Calu3 (cell line): Measurements from ENCODE around the gene AP2S1. TPM values are rescaled to one million over a fixed set of nuclear protein-coding genes. Genes with fewer than 3 reads are reported as not detected.
"Not testable (repeated sequence)": the region's sequence is repeated elsewhere in the genome, so short reads cannot be mapped to it uniquely, and the experiment has no call there.

ENCODE experiments used
- BruUV-seq: library from RNA; stranded (reverse); fragments of 400-500 nt; replicated peaks from 2 replicates; lab custom pipeline; 2021; lab: Mats Ljungman, UMichigan
- CTCF ChIA-PET: fragments of 300-600 bp; sonication (Branson Sonifier 250); formaldehyde crosslinking; loops from one replicate; lab custom pipeline; 2022; ENCODE audit warnings: antibody characterized with exemption; lab: Charles Lee
- DNase-seq: peaks from one replicate; pipeline ENCODE4 v3.0.0; 2022
- H3K27ac Mint-ChIP-seq: one replicate; pipeline ENCODE4 v1.8.0; 2022; ENCODE audit warnings: mixed read lengths; ENCODE audit not compliant: unreplicated experiment
- H3K27me3 Mint-ChIP-seq: one replicate; pipeline ENCODE4 v1.8.0; 2022; ENCODE audit warnings: mixed read lengths; ENCODE audit not compliant: unreplicated experiment
- H3K36me3 Mint-ChIP-seq: one replicate; pipeline ENCODE4 v1.8.0; 2022; ENCODE audit warnings: mild to moderate bottlenecking, moderate library complexity, mixed read lengths; ENCODE audit not compliant: insufficient read depth, unreplicated experiment
- H3K4me1 Mint-ChIP-seq: one replicate; pipeline ENCODE4 v1.8.0; 2022; ENCODE audit warnings: mild to moderate bottlenecking, low read depth, mixed read lengths; ENCODE audit not compliant: unreplicated experiment
- H3K4me3 Mint-ChIP-seq: one replicate; pipeline ENCODE4 v1.8.0; 2022; ENCODE audit warnings: mild to moderate bottlenecking, low read depth, moderate library complexity, mixed read lengths; ENCODE audit not compliant: unreplicated experiment
- H3K9me3 Mint-ChIP-seq: one replicate; pipeline ENCODE4 v1.8.0; 2022; ENCODE audit warnings: low read depth, mixed read lengths; ENCODE audit not compliant: unreplicated experiment
- intact Hi-C: fragments of 100-400 bp; cut with micrococcal nuclease; formaldehyde crosslinking; loops from one replicate; pipeline ENCODE4 v1.10.0; 2022; ENCODE audit not compliant: unreplicated experiment
- total RNA-seq: library from RNA; stranded (reverse); gene quantifications from 2 replicates; pipeline ENCODE4 v1.2.3, GENCODE V29; 2022
- TF ChIP-seq, protein P1 (sequence below): fragments of 200-600 bp; IDR thresholded peaks from one replicate; pipeline ENCODE4 v1.8.0; 2022; ENCODE audit warnings: antibody characterized with exemption; ENCODE audit not compliant: unreplicated experiment

AP2S1 gene
- total RNA-seq, 1 experiment from 2014 or later: 184 TPM

DNA sequence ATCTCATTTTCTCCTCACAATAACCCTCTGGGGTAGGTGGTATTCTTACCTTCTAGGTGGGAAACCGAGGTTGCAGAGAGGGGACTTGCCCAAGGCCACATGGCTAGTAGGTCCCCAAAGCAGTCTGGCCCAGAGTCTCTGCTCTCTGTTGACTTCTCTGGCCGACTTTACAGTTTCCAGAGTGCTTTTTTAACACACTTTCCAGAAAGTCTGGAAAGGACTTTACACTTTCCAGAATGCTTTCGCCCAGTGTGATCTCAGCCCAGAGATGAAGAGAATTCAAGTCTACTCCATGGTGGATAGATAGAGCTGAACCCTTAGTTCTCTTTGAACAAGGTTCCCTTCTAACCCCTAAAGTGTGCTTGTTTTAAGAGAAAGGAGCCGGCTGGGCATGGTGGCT is 22.3 kb upstream of the AP2S1 start:
- CTCF ChIA-PET: no interaction called here

DNA sequence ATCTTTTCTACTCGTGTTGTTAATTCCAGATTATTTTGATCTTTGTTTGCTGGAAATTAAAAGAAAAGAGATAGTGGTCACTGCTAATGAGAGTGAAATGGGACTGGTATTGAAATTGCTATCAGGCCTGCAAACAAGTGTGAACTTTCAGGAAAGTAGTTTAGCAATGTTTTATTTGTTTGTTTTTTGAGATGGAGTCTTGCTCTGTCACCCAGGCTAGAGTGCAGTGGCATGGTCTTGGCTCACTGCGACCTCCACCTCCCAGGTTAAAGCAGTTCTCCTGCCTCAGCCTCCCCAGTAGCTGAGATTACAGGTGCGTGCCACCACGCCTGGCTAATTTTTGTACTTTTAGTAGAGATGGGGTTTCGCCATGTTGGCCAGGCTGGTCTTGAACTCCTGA is 20.5 kb upstream of the AP2S1 start:
- H3K9me3 Mint-ChIP-seq, CTCF ChIA-PET, H3K4me3 Mint-ChIP-seq, intact Hi-C loops, BruUV-seq, H3K27ac Mint-ChIP-seq, DNase-seq, H3K27me3 Mint-ChIP-seq: not testable (repeated sequence)
- peaks cover 11% of the 10 kb centered on the region for H3K36me3 Mint-ChIP-seq
- H3K4me1 Mint-ChIP-seq: peaks cover 33% of the 10 kb centered on the region

More for the DNA sequence above, 22.3 kb upstream of the AP2S1 start:
- no peak overlapping the region for H3K4me3 Mint-ChIP-seq
- H3K36me3 Mint-ChIP-seq: peaks cover 11% of the 10 kb centered on the region
- BruUV-seq: no TSS peak
- no peak for DNase-seq
- H3K9me3 Mint-ChIP-seq: no peaks in the 10 kb centered on the region
- TF ChIP-seq, protein P1, sequence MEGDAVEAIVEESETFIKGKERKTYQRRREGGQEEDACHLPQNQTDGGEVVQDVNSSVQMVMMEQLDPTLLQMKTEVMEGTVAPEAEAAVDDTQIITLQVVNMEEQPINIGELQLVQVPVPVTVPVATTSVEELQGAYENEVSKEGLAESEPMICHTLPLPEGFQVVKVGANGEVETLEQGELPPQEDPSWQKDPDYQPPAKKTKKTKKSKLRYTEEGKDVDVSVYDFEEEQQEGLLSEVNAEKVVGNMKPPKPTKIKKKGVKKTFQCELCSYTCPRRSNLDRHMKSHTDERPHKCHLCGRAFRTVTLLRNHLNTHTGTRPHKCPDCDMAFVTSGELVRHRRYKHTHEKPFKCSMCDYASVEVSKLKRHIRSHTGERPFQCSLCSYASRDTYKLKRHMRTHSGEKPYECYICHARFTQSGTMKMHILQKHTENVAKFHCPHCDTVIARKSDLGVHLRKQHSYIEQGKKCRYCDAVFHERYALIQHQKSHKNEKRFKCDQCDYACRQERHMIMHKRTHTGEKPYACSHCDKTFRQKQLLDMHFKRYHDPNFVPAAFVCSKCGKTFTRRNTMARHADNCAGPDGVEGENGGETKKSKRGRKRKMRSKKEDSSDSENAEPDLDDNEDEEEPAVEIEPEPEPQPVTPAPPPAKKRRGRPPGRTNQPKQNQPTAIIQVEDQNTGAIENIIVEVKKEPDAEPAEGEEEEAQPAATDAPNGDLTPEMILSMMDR: no peak
- peaks cover 16% of the 10 kb centered on the region for H3K4me1 Mint-ChIP-seq
- intact Hi-C loops: no loop called here
- no peak overlapping the region for H3K27ac Mint-ChIP-seq
- no peaks in the 10 kb centered on the region for H3K27me3 Mint-ChIP-seq

DNA sequence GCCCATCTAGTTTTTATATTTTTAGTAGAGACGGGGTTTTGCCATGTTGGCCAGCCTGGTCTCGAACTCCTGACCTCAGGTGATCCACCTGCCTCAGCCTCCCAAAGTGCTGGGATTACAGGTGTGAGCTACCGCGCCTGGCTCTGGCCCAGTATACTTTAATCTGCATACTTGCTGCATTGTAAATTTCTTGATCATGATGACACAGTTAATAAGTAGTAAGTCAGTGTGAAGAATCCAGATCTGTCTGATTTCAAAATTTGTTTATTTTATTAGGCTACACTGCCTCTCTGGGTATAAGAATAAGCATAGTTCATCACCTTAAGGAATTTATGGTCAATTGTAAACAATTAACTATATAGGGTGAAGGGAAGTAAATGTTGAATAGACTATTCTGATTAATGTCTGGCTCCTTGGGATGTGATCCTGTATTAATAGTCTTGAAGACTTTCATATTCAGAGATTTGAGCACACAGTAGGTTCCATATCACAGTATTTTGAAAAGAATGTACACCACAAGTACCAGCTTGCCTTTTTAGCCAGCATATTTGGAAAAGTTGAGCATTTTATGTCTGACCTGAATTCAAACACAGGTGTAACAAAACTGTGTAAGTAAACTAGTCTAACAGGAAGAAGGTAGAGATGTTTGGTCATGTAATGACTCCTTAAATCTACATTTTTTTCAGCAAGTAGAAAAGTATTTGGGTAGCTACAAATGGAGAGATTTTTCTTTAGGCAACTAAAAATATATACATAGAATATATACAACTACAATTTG is 17.6 kb upstream of the AP2S1 start:
- Mint-ChIP-seq H3K4me1 (peaks cover 45% of the 10 kb centered on the region), H3K27ac (no peak overlapping the region)
- BruUV-seq: no TSS peak

DNA sequence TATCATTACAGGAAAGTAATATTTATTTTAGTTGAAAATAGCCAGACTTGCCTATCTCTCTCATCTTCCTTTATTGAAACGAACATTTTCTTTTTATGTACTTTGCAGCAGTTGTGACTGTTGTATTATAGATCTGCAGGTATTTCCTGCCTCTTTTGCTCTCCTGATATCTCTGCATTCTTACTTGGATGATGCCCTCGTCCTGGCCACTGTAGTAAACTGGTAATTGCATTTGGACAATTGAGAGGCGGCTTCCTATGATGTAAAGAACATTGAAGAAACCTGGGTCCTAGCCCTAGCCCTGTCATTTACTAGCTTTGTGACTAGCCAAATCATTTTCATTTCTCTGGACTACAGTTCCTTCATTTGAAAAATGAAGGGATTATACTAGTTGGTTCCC is 16.5 kb upstream of the AP2S1 start:
- H3K36me3 Mint-ChIP-seq: no peaks in the 10 kb centered on the region
- H3K4me1 Mint-ChIP-seq: peaks cover 45% of the 10 kb centered on the region
- peak overlapping the region; percentile 15 for H3K4me3 Mint-ChIP-seq
- no TSS peak for BruUV-seq
- H3K27ac Mint-ChIP-seq: peak overlapping the region; percentile 53
- H3K27me3 Mint-ChIP-seq: no peaks in the 10 kb centered on the region
- DNase-seq: no peak
- intact Hi-C loops: no loop called here
- CTCF ChIA-PET: interaction anchor here (0.8 kb wide), 1 partner anchor 27 kb away, joined by 3 read pairs; no protein-coding TSS in a partner anchor
- H3K9me3 Mint-ChIP-seq: no peaks in the 10 kb centered on the region
- TF ChIP-seq, protein P1: no peak

More for the DNA sequence above, 17.6 kb upstream of the AP2S1 start:
- Mint-ChIP-seq H3K4me3 (no peak overlapping the region), H3K9me3 (no peaks in the 10 kb centered on the region), H3K27me3 (no peaks in the 10 kb centered on the region), H3K36me3 (no peaks in the 10 kb centered on the region)
- intact Hi-C loops: no loop called here
- TF ChIP-seq, protein P1: no peak
- no peak for DNase-seq
- CTCF ChIA-PET: interaction anchor here (0.6 to 0.7 kb wide), 3 partner anchors 32 to 65 kb away, joined by 3 read pairs; no protein-coding TSS in a partner anchor
